BLaER1 treated with 17β-estradiol and CSF1 and Interleukin-3, amounts not matched to agents 10 nM and 100 nM (cell line): ENCODE results near the gene NCKIPSD.

Source experiments
- H3K27ac ChIP-seq, 11 experiments: shearing (Covaris generic); formaldehyde crosslinking; 2 replicates each; pipeline ENCODE4 v1.8.1; 2022
- H3K27me3 ChIP-seq, 11 experiments: shearing (Covaris generic); formaldehyde crosslinking; 2 replicates each; pipeline ENCODE4 v1.8.1; 2022
- H3K36me3 ChIP-seq, 11 experiments: shearing (Covaris generic); formaldehyde crosslinking; 2 replicates each; pipeline ENCODE4 v1.8.1; 2022
- H3K4me1 ChIP-seq, 10 experiments: shearing (Covaris generic); formaldehyde crosslinking; 2 replicates each; pipeline ENCODE4 v1.8.1; 2022
- H3K4me2 ChIP-seq, 11 experiments: shearing (Covaris generic); formaldehyde crosslinking; 2 replicates each; pipeline ENCODE4 v1.8.1; 2022
- H3K4me3 ChIP-seq, 10 experiments: shearing (Covaris generic); formaldehyde crosslinking; 2 replicates each; pipeline ENCODE4 v1.8.1; 2022
- H3K9ac ChIP-seq, 11 experiments: shearing (Covaris generic); formaldehyde crosslinking; 2 replicates each; pipeline ENCODE4 v1.8.1; 2022
- H3K9me3 ChIP-seq, 11 experiments: shearing (Covaris generic); formaldehyde crosslinking; replicated peaks in 1 of 11; 2 replicates each; pipeline ENCODE4 v1.8.1; 2022
- H4K20me1 ChIP-seq, 11 experiments: shearing (Covaris generic); formaldehyde crosslinking; 2 replicates each; pipeline ENCODE4 v1.8.1; 2022
- Cebpa-rat ChIP-seq, 11 experiments: shearing (Covaris generic); IDR thresholded peaks; 2 replicates each; pipeline ENCODE4 v1.8.1; 2022

NCKIPSD gene

DNA sequence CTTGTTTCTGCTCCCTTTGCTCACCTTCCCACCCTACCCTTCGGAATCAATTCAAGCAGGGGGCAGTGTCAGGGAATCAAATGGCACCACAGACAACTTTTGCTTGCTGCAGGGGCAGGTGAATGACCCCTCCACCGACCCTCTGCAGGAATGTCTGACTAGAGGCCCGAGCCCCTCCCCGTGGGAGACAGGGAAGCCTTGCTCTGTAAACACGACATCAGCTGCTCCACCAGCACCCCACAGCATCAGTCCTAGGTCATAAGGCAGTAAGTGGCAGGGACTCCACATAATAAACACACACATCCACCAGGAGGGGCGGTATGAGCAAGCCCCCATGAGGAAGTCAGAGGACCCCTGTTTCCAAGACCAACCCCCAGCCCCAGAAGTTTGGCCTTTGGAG is 48.4 kb downstream of the NCKIPSD start:
- no peak for TF ChIP-seq Cebpa-rat (IDR thresholded peaks at IDR 0.05)
- Histone ChIP-seq H3K9ac (no peak overlapping the region), H4K20me1 (peaks cover 0 to 28% (median 15%) of the 10 kb centered on the region in 11 experiments; a peak in 15 of 22 replicates), H3K27ac (no peak overlapping the region), H3K36me3 (peaks cover 5 to 18% (median 13%) of the 10 kb centered on the region in 11 experiments; a peak in 19 of 22 replicates), H3K4me1 (peaks cover 23 to 47% (median 32%) of the 10 kb centered on the region in 10 experiments), H3K27me3 (no peaks in the 10 kb centered on the region), H3K4me3 (no peak overlapping the region), H3K4me2 (peak overlapping the region in 5 of 11 experiments; percentile 88 to 99 (median 98); a peak in 4 of 22 replicates), H3K9me3 (no peaks in the 10 kb centered on the region)

GRCh38 chr3:48636149-48636655 is 49.5 kb downstream of the NCKIPSD start:
- H3K27ac ChIP-seq, result peak overlapping the region; percentile 27 to 81 (median 59); a peak in 17 of 22 replicates
- peaks cover 0 to 35% (median 15%) of the 10 kb centered on the region in 11 experiments; a peak in 15 of 22 replicates for H4K20me1 ChIP-seq
- peaks cover 23 to 47% (median 32%) of the 10 kb centered on the region in 10 experiments for H3K4me1 ChIP-seq
- no peak for TF ChIP-seq Cebpa-rat (IDR thresholded peaks at IDR 0.05)
- H3K4me3 ChIP-seq, result peak overlapping the region; percentile 76 to 90 (median 84)
- H3K9ac ChIP-seq, result peak overlapping the region; percentile 73 to 87 (median 81)
- no peaks in the 10 kb centered on the region for H3K27me3 ChIP-seq
- peak overlapping the region; percentile 87 to 99 (median 94) for H3K4me2 ChIP-seq
- no peaks in the 10 kb centered on the region for H3K9me3 ChIP-seq
- peaks cover 14 to 29% (median 23%) of the 10 kb centered on the region in 11 experiments; a peak in 20 of 22 replicates for H3K36me3 ChIP-seq

GRCh38 chr3:48635222-48636021 is 50.3 kb downstream of the NCKIPSD start, which contains the start of gene SLC26A6:
TSS of gene SLC26A6 (minus strand) at chr3:48635461. CDS start at chr3:48635393, 68 bp downstream.
- H3K36me3 ChIP-seq, result peaks cover 14 to 37% (median 30%) of the 10 kb centered on the region in 11 experiments; a peak in 21 of 22 replicates
- no peaks in the 10 kb centered on the region for H3K9me3 ChIP-seq
- peak within 1 kb of the TSS; percentile 27 to 81 (median 71); a peak in 21 of 22 replicates for H3K27ac ChIP-seq
- no peaks in the 10 kb centered on the region for H3K27me3 ChIP-seq
- peak within 1 kb of the TSS; percentile 76 to 90 (median 84) for H3K4me3 ChIP-seq
- H3K4me1 ChIP-seq, result peaks cover 23 to 47% (median 32%) of the 10 kb centered on the region in 10 experiments
- no peak for TF ChIP-seq Cebpa-rat (IDR thresholded peaks at IDR 0.05)
- peak within 1 kb of the TSS; percentile 87 to 99 (median 94) for H3K4me2 ChIP-seq
- H3K9ac ChIP-seq, result peak within 1 kb of the TSS; percentile 73 to 87 (median 81)
- H4K20me1 ChIP-seq, result peaks cover 0 to 41% (median 15%) of the 10 kb centered on the region in 11 experiments; a peak in 15 of 22 replicates

DNA sequence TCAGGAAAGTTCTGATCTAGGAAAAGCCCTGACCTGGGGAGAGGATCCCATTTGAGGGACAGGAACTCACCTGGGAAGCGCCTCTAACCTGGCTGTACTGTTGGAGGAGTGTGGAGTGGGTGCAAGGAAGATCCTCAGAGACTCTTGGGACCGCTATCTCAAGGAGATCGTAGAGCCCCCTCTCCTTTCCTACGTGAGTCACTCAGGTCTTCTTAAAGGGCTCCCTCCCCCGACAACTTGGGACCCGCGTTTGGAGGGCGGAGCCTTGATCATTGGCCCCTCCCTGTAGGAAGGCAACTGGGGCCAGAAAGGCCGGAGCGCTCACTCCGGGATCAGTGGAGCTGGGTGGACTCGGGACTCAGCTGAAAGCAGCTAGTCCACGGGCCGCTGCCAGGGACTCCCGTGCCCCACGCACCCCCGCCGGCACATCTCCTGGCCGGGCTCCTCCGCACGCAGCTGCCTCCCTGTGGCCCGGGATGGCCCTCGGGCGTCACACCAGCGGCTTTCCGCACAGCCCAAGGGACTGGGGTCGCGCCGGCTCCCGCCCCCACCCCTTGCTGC is 51.0 kb downstream of the NCKIPSD start:
- peak overlapping the region; percentile 73 to 87 (median 81) for H3K9ac ChIP-seq
- no peaks in the 10 kb centered on the region for H3K27me3 ChIP-seq
- no peak for TF ChIP-seq Cebpa-rat (IDR thresholded peaks at IDR 0.05)
- H3K36me3 ChIP-seq, result peaks cover 17 to 44% (median 37%) of the 10 kb centered on the region in 11 experiments; a peak in 21 of 22 replicates
- H3K4me3 ChIP-seq, result peak overlapping the region; percentile 76 to 90 (median 84)
- H3K4me2 ChIP-seq, result peak overlapping the region; percentile 87 to 99 (median 94)
- peaks cover 0 to 42% (median 15%) of the 10 kb centered on the region in 11 experiments; a peak in 15 of 22 replicates for H4K20me1 ChIP-seq
- no peaks in the 10 kb centered on the region for H3K9me3 ChIP-seq
- peaks cover 23 to 47% (median 32%) of the 10 kb centered on the region in 10 experiments for H3K4me1 ChIP-seq
- peak overlapping the region in 10 of 11 experiments; percentile 48 to 81 (median 72); a peak in 20 of 22 replicates for H3K27ac ChIP-seq

- Histone ChIP-seq H3K4me3 (peak overlapping the region in 4 of 10 experiments; percentile 80 to 90 (median 86); a peak in 6 of 20 replicates), H3K4me2 (peak overlapping the region; percentile 87 to 99 (median 94); a peak in 21 of 22 replicates), H3K27ac (no peak overlapping the region), H3K9me3 (no peaks in the 10 kb centered on the region), H3K9ac (peak overlapping the region in 7 of 11 experiments; percentile 79 to 87 (median 83); a peak in 9 of 22 replicates), H3K36me3 (peaks cover 17 to 54% (median 47%) of the 10 kb centered on the region in 11 experiments), H3K27me3 (no peaks in the 10 kb centered on the region), H3K4me1 (peaks cover 23 to 43% (median 32%) of the 10 kb centered on the region in 10 experiments), H4K20me1 (peaks cover 0 to 42% (median 15%) of the 10 kb centered on the region in 11 experiments; a peak in 15 of 22 replicates)
- no peak for TF ChIP-seq Cebpa-rat (IDR thresholded peaks at IDR 0.05)
Measured at GRCh38 chr3:48633743-48634142, 52.0 kb downstream of the NCKIPSD start.

DNA sequence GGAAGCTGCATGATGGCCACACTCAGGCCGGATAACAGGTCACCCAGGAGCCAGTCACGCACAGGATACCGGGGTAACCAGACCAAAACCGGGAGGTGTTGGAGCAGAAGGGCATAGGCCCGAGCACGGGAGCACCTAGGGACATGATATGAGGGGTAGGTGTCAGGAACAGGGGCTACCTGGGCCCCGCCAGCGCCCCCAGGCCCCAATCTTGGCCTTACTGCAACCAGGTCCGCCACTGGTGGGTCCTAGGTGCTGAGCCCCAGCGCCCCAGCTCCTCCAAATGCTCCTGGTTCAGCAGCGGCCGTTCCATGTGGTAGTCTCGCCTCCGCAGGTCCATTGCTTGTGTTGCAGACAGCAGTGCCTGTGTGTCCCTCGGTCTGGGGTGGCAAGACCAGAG is 52.5 kb downstream of the NCKIPSD start:
- no peak overlapping the region for H3K4me3 ChIP-seq
- no peaks in the 10 kb centered on the region for H3K9me3 ChIP-seq
- TF ChIP-seq Cebpa-rat (IDR thresholded peaks at IDR 0.05), result no peak
- H3K9ac ChIP-seq, result 0 out of 22 replicates have a peak overlapping the region, but pooled peaks of 1 of the 11 experiments have one; percentile 87
- H3K4me2 ChIP-seq, result peak overlapping the region in 4 of 11 experiments; percentile 87 to 94 (median 92); a peak in 3 of 22 replicates
- H3K27ac ChIP-seq, result no peak overlapping the region
- peaks cover 0 to 46% (median 15%) of the 10 kb centered on the region in 11 experiments; a peak in 15 of 22 replicates for H4K20me1 ChIP-seq
- H3K27me3 ChIP-seq, result no peaks in the 10 kb centered on the region
- H3K36me3 ChIP-seq, result peaks cover 17 to 59% (median 50%) of the 10 kb centered on the region in 11 experiments
- peaks cover 23 to 40% (median 32%) of the 10 kb centered on the region in 10 experiments for H3K4me1 ChIP-seq

DNA sequence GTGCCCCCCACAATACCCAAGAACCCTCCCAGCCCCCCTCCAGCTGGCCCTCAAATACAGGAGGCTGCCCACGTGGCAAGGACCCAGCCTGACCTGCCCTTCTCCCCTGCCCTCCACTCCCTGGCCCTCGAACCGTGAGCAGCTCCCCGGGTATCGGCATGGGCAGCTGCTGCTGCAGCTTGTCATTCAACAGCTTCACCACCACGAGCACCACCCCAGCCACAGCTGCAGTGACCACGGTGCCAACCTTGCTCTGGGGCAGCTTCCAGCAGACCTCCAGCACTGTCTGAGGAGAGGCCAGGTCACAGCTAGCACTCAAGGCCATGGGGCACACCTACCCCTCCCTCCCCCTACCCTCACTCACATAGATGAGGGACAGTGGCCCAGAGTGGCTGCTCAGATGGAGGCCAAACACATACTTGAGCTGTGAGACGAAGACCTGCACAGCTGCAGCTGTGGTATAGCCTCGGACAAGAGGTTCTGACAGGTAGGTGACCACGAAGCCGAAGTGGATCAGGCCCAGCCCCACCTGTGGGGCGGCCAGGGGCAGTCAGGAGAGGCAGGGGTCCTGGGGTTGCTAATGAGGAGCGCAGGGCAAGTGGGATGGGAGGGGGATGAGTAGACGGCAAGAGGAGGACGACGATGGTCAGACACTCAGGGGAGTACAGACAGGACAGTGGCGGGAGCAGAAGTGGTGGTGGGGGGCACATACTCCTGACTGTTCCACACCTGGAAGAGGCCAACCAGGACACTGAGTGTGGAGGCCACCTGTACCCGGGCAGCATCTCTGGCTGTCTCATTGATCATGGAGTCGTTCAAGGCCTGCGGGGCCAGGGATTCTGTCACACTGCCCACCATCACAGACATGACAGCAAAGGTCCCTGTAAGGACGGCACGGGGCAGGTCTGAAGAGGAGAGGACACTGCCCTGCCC is 53.9 kb downstream of the NCKIPSD start:
- Histone ChIP-seq H3K4me2 (no peak overlapping the region), H3K27me3 (no peaks in the 10 kb centered on the region), H3K9ac (peak overlapping the region in 1 of 11 experiments; percentile 11; a peak in 1 of 22 replicates), H3K9me3 (no peaks in the 10 kb centered on the region), H3K4me1 (peaks cover 21 to 35% (median 25%) of the 10 kb centered on the region in 10 experiments), H3K4me3 (no peak overlapping the region), H3K36me3 (peaks cover 25 to 73% (median 65%) of the 10 kb centered on the region in 11 experiments), H3K27ac (no peak overlapping the region), H4K20me1 (peaks cover 0 to 58% (median 15%) of the 10 kb centered on the region in 11 experiments; a peak in 15 of 22 replicates)
- TF ChIP-seq Cebpa-rat (IDR thresholded peaks at IDR 0.05), result no peak
